Loucy (cell line): Measurements from ENCODE around the gene ZNF302.

ENCODE experiments used
- EZH2phosphoT487 ChIP-seq: fragments of 200-600 bp; IDR thresholded peaks from 2 replicates; pipeline ENCODE4 v1.6.1; 2018; ENCODE audit warnings: antibody characterized with exemption, mild to moderate bottlenecking, moderate library complexity, borderline replicate concordance
- TF ChIP-seq, protein P1 (sequence below): fragments of 200-600 bp; sonication (generic); conservative IDR thresholded peaks from 2 replicates; pipeline ENCODE4 v1.5.1; 2014; ENCODE audit warnings: mild to moderate bottlenecking, antibody characterized with exemption, low read length

DNA sequence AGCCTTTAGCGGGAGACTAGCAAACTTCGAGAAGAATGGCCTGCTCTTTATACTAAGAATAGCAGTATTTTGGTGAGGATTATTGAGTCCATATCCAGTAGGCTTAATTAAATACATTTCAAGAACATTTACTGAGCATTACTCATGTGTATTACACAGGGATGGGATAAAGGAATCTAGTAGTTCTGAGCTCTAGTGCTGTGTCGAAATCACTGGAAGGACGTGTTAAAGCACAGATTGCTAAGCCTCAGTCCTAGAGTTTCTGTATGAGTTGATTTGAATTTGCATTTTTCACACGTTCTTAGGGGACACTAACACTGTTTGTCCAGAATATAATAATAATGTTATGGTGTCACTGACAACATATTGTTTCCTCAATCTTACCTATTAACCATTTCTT is 9.0 kb downstream of the ZNF302 start:
- TF ChIP-seq, protein P1, sequence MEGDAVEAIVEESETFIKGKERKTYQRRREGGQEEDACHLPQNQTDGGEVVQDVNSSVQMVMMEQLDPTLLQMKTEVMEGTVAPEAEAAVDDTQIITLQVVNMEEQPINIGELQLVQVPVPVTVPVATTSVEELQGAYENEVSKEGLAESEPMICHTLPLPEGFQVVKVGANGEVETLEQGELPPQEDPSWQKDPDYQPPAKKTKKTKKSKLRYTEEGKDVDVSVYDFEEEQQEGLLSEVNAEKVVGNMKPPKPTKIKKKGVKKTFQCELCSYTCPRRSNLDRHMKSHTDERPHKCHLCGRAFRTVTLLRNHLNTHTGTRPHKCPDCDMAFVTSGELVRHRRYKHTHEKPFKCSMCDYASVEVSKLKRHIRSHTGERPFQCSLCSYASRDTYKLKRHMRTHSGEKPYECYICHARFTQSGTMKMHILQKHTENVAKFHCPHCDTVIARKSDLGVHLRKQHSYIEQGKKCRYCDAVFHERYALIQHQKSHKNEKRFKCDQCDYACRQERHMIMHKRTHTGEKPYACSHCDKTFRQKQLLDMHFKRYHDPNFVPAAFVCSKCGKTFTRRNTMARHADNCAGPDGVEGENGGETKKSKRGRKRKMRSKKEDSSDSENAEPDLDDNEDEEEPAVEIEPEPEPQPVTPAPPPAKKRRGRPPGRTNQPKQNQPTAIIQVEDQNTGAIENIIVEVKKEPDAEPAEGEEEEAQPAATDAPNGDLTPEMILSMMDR = no peak
- no peak for TF ChIP-seq EZH2phosphoT487
